ENCODE measurements around the gene DDB1.
"Not testable (repeated sequence)": the region's sequence is repeated elsewhere in the genome, so short reads cannot be mapped to it uniquely, and the experiment has no call there.

Gene DDB1

DNA sequence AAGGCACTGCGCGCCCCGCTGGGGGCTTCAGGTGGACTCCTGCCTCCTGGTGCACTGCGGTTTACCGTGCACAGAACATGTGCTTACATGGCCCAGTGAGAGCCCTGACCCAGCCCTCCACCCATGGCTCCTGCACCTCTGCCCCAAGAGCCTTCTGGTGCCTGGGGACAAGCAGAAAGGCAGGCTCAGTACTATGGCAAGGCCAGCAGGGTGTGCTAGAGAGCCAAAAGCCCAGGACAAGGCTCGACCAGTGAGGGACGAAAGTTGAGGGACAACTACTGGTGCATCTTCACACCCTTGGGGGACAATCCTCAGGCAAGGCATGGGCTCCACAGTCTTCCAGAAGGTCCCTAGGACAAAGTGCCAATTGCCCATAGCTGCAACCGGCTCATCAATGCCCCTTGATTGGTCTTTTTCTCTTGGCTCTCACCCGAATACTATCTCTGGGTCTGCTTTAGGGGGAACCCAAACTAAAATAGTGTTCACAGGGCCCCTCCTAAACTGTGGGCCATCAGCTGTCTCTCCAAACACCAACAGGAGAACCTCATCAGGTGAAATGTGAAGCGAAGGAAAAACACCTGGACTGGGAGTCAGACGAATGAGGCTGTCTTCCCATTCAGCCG, 78.4 kb downstream of the DDB1 start:
- Mint-ChIP-seq H3K9me3 (no peaks in the 10 kb centered on the region), H3K4me3 (no peak overlapping the region), H3K36me3 (ENCODE audit: low read depth) (peaks cover 17% of the 10 kb centered on the region), H3K4me1 (peaks cover 5% of the 10 kb centered on the region), H3K27ac (no peak overlapping the region), H3K27me3 (ENCODE audit: low read depth, poor library complexity) (no peaks in the 10 kb centered on the region)
- TF ChIP-seq, protein P1, sequence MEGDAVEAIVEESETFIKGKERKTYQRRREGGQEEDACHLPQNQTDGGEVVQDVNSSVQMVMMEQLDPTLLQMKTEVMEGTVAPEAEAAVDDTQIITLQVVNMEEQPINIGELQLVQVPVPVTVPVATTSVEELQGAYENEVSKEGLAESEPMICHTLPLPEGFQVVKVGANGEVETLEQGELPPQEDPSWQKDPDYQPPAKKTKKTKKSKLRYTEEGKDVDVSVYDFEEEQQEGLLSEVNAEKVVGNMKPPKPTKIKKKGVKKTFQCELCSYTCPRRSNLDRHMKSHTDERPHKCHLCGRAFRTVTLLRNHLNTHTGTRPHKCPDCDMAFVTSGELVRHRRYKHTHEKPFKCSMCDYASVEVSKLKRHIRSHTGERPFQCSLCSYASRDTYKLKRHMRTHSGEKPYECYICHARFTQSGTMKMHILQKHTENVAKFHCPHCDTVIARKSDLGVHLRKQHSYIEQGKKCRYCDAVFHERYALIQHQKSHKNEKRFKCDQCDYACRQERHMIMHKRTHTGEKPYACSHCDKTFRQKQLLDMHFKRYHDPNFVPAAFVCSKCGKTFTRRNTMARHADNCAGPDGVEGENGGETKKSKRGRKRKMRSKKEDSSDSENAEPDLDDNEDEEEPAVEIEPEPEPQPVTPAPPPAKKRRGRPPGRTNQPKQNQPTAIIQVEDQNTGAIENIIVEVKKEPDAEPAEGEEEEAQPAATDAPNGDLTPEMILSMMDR (IDR thresholded peaks at IDR 0.05): peak; percentile 81
- peak; percentile 74 for DNase-seq

DNA sequence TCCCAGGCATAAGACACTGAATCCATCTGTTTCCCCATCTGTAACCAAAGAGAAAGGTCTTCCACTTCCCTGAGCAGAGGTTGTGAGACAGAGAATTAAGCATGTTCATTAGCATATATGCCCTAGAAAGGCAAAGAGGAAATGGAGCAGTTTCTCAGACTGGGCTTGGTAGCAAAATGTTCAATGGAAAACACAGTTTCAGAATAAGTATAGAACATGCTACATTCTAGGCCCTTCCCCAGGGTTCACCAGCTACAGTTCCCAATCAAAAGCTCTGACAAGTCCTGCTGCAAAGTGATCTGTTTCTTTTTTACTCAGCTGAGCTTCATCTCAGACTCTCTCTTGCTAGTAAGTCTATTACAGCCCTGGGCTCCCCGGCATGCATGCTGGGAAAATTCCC, 80.6 kb downstream of the DDB1 start:
- H3K4me3 Mint-ChIP-seq; H3K27ac Mint-ChIP-seq; H3K27me3 Mint-ChIP-seq (ENCODE audit: low read depth, poor library complexity); DNase-seq; H3K9me3 Mint-ChIP-seq; H3K4me1 Mint-ChIP-seq; H3K36me3 Mint-ChIP-seq (ENCODE audit: low read depth): not testable (repeated sequence)

DNA sequence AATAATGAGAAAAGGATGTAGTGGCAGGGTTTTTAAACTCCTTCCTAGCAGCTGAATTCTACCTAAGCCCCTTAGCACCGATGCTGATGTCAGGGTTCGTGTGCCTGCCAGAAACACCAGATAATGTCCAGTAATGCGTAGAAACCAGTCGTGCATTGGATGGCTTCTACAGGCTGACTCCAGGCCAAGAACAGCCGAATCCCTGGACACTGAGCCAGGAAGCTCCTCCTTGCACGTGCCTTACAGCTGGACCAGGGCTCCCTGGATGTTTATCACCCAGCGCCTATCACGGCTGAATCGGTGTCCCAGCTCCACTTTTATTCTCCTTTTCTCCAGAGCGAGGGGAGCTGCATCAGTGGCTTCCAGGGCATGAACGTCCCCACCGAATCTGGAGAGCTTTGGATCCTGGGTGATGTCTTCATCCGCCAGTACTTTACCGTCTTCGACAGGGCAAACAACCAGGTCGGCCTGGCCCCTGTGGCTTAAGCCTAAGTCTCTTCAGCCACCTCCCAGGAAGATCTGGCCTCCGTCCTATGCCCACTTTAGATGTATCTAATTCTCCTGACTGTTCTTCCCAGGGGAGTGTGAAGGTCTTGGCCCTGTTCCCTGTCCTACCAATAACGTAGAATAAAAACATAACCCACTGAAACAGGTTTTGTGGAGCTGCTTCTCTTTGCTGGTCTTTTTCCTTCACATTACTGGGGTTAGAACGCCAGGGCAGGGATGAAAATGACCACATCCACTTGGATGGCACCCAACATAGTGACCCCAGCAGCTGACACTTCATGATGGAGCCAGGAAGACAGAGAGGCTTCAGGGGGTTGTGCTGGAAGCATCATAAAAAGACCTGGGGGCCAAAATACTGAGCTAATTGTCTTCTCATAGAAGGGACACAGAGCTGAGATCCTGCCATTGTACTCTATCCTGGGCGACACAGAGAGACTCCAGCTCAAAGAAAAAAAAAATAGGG, 81.8 kb downstream of the DDB1 start:
- not testable (repeated sequence) for H3K27ac Mint-ChIP-seq; H3K9me3 Mint-ChIP-seq; DNase-seq; H3K36me3 Mint-ChIP-seq (ENCODE audit: low read depth); H3K27me3 Mint-ChIP-seq (ENCODE audit: low read depth, poor library complexity); H3K4me3 Mint-ChIP-seq
- H3K4me1 Mint-ChIP-seq: peaks cover 12% of the 10 kb centered on the region
